AG04449 (cell line): ENCODE results near the gene PACSIN3.
A peak's percentile ranks its signal among the peaks of the same experiment; 100 is the strongest.

Experiments
- CTCF ChIA-PET: fragments of 350-600 bp; formaldehyde crosslinking; extraction: SDS; loops from one replicate; lab custom pipeline; 2021; ENCODE audit warnings: antibody characterized with exemption; lab: Yijun Ruan, JAX
- POLR2A ChIA-PET: fragments of 400-600, 350-600 bp; formaldehyde crosslinking; extraction: SDS; loops from one replicate; lab custom pipeline; 2020; ENCODE audit warnings: antibody characterized with exemption, inconsistent platforms; lab: Yijun Ruan, JAX
- DNase-seq: peaks from one replicate; pipeline ENCODE4 v3.0.0-alpha.2; 2010; ENCODE audit warnings: low read depth, low spot score
- H3K4me3 ChIP-seq: 2 replicates; pipeline ENCODE4 v1.5.1; 2011; ENCODE audit warnings: low read depth, mild to moderate bottlenecking, control low read depth, low read length
- CTCF ChIP-seq: IDR thresholded peaks from one replicate; pipeline ENCODE4 v1.5.1; 2011; ENCODE audit warnings: mild to moderate bottlenecking, moderate library complexity, low read length, control low read depth, inconsistent platforms; ENCODE audit not compliant: insufficient read depth; ENCODE audit errors: missing control alignments

Gene PACSIN3

GRCh38 chr11:47183969-47184368 lies 2.3 kb downstream of the PACSIN3 start:
- POLR2A ChIA-PET = interaction anchor here (0.6 to 1.9 kb wide), 2 partner anchors 31 to 53 kb away, joined by 3 to 7 read pairs; partner anchors contain the start of gene DDB2
- H3K4me3 ChIP-seq = no peak overlapping the region
- DNase-seq = no peak
- TF ChIP-seq CTCF = no peak
- CTCF ChIA-PET = interaction anchor here (1.4 to 9.0 kb wide), 5 partner anchors 22 to 223 kb away, joined by 3 to 99 read pairs (median 12); partner anchors contain the start of gene MYBPC3

- ChIA-PET POLR2A (no interaction called here), CTCF (interaction anchor here (0.9 to 9.0 kb wide), 5 partner anchors 30 to 169 kb away, joined by 3 to 99 read pairs (median 3); partner anchors contain the start of genes ACP2 and MYBPC3)
- DNase-seq = no peak
- H3K4me3 ChIP-seq = no peak overlapping the region
- no peak for TF ChIP-seq CTCF
These were observed 3.0 kb downstream of the PACSIN3 start for GRCh38 chr11:47183031-47183856.

- DNase-seq = no peak
- TF ChIP-seq CTCF = no peak
- ChIA-PET CTCF (interaction anchor here (0.9 to 9.0 kb wide), 6 partner anchors 29 to 170 kb away, joined by 3 to 99 read pairs (median 3); partner anchors contain the start of genes ACP2 and MYBPC3), POLR2A (no interaction called here)
- no peak overlapping the region for H3K4me3 ChIP-seq
These were observed 3.9 kb downstream of the PACSIN3 start for GRCh38 chr11:47182380-47182779.

- POLR2A ChIA-PET = interaction anchor here (0.6 kb wide), 1 partner anchor 54 kb away, joined by 3 read pairs; no protein-coding TSS in a partner anchor
- CTCF ChIA-PET = interaction anchor here (0.8 to 11.2 kb wide), 7 partner anchors 18 to 171 kb away, joined by 3 to 108 read pairs (median 15); partner anchors contain the start of genes MADD, MYBPC3 and NR1H3
These were observed 5.0 kb downstream of the PACSIN3 start for GRCh38 chr11:47181271-47181670.

GRCh38 chr11:47180006-47180787 lies 6.0 kb downstream of the PACSIN3 start:
- no peak for TF ChIP-seq CTCF
- CTCF ChIA-PET = interaction anchor here (0.7 to 11.2 kb wide), 29 partner anchors 8 to 398 kb away, joined by 3 to 108 read pairs (median 4); partner anchors contain the start of genes DDB2, KBTBD4, MADD and MYBPC3
- no peak overlapping the region for H3K4me3 ChIP-seq
- DNase-seq = no peak
- POLR2A ChIA-PET = no interaction called here

More at GRCh38 chr11:47181271-47181670, 5.0 kb downstream of the PACSIN3 start:
- no peak for TF ChIP-seq CTCF
- DNase-seq = no peak
- no peak overlapping the region for H3K4me3 ChIP-seq

GRCh38 chr11:47179655-47179991 lies 6.6 kb downstream of the PACSIN3 start:
- no peak overlapping the region for H3K4me3 ChIP-seq
- DNase-seq = no peak
- ChIA-PET CTCF (interaction anchor here (0.7 to 11.2 kb wide), 29 partner anchors 9 to 399 kb away, joined by 3 to 108 read pairs (median 4); partner anchors contain the start of genes DDB2, KBTBD4, MADD and MYBPC3), POLR2A (no interaction called here)
- peak; percentile 66 for TF ChIP-seq CTCF
